Astrocyte of the cerebellum (primary cell): ENCODE data around the gene SUSD2.
A peak's percentile ranks its signal among the peaks of the same experiment; 100 is the strongest.
"Not testable (repeated sequence)": the region's sequence is repeated elsewhere in the genome, so short reads cannot be mapped to it uniquely, and the experiment has no call there.

ENCODE experiments used
- DNase-seq: peaks from one replicate; pipeline ENCODE4 v3.0.0-alpha.2; 2011; ENCODE audit warnings: low read depth
- H3K4me3 ChIP-seq: 2 replicates; pipeline ENCODE4 v1.5.1; 2011; ENCODE audit warnings: mild to moderate bottlenecking, low read depth, low read length, moderate library complexity
- in situ Hi-C: cut with HindIII; loops from 2 replicates; pipeline ENCODE4 v1.10.0; 2017; ENCODE audit warnings: low sequenced_read_pairs
- TF ChIP-seq, protein P1 (sequence below): IDR thresholded peaks from 2 replicates; pipeline ENCODE4 v1.5.1; 2012; ENCODE audit warnings: low read length, low read depth, moderate library complexity, mild to moderate bottlenecking; ENCODE audit errors: missing control alignments

SUSD2 gene

DNA sequence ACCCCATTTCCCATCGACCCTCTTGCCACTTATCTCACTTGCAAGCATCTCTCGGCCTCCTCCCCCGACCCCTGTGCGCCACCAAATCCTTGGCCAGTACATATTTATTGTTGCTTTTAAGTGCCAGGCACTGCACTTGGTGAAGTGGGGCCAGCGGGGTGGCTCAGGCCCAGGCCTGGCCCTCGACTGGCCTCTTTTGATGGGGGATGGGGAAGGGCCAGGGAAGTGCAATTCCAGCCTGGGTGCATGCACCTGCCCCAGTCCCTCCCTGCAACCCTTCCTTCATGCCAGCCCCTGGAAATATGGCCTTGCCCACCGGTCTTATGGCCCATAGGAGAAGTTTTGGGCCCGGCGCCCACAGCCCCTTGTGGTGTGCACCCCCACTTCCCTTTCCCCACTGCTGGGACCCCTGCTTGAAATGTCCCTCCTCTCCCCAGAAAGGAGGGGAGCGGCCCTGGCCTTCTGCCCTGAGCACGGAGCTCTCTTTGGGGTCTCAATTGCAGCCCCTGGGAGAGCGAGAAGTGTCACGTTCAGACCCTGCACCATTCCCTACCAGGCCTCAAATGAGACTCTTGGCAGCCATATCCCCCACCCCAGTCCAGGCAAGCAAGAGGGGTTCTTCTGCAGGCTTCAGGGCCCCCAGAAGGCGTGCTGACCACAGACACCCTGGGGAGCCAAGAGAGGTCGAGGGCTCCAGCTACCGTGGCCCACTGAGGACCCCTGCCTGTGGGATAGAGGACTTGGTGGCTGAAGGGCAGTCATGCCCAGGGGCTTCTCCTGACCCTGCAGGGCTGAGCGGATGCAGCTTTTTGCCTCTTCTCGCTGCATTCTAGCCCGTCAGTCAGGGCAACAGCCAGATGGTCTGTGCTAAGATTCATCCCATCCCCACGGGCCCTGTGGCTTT lies 961 bp downstream of the SUSD2 start:
- no peak for DNase-seq
- in situ Hi-C loops = no loop called here
- H3K4me3 ChIP-seq = no peak overlapping the region
- TF ChIP-seq, protein P1, sequence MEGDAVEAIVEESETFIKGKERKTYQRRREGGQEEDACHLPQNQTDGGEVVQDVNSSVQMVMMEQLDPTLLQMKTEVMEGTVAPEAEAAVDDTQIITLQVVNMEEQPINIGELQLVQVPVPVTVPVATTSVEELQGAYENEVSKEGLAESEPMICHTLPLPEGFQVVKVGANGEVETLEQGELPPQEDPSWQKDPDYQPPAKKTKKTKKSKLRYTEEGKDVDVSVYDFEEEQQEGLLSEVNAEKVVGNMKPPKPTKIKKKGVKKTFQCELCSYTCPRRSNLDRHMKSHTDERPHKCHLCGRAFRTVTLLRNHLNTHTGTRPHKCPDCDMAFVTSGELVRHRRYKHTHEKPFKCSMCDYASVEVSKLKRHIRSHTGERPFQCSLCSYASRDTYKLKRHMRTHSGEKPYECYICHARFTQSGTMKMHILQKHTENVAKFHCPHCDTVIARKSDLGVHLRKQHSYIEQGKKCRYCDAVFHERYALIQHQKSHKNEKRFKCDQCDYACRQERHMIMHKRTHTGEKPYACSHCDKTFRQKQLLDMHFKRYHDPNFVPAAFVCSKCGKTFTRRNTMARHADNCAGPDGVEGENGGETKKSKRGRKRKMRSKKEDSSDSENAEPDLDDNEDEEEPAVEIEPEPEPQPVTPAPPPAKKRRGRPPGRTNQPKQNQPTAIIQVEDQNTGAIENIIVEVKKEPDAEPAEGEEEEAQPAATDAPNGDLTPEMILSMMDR = peak; percentile 34

DNA sequence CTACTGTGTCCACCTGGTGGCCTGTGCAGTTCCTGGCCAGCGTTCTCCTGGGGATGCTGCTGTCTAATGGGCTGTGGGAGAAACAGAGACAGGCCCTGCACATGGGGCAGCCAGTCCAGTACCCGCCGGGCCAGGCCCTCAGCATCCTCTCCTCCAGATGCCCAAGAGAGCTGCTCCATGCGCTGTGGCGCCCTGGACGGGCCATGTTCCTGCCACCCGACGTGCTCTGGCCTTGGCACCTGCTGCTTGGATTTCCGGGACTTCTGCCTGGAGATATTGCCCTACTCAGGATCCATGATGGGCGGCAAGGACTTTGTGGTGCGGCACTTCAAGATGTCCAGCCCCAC lies 1.6 kb downstream of the SUSD2 start:
- in situ Hi-C loops, H3K4me3 ChIP-seq, DNase-seq: not testable (repeated sequence)

DNA sequence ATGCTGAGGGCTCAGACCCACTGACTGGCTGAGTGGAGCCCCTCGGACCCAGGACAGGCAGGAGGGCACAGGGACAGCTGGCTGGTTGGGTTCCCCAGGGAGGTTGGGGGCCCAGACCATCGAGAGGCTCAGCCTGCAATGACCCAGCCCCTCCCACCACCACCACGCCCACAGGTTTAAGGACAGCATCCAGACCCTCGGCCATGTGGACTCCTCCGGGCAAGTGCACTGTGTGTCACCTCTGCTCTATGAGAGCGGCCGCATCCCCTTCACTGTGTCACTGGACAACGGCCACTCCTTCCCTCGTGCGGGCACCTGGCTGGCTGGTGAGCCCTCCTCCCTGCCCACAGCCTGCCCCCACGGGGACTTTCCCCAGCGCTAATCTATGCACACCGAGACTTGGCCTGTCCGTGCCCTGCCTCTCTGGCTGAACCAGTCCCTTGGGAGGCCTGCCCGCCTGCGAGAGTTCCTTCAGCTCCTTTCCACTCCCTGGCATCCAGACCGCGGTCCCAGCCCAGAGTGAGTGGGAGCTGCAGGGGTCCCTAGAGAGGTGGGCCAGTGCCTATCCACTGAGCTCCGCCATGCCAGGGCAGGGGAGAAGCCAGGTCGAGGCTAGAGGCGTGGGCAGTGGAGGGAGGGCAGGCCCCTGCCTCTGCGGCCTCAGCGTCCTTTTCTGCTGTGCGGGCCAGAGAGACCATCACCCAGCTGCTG lies 2.2 kb downstream of the SUSD2 start:
- no peak for DNase-seq

DNA sequence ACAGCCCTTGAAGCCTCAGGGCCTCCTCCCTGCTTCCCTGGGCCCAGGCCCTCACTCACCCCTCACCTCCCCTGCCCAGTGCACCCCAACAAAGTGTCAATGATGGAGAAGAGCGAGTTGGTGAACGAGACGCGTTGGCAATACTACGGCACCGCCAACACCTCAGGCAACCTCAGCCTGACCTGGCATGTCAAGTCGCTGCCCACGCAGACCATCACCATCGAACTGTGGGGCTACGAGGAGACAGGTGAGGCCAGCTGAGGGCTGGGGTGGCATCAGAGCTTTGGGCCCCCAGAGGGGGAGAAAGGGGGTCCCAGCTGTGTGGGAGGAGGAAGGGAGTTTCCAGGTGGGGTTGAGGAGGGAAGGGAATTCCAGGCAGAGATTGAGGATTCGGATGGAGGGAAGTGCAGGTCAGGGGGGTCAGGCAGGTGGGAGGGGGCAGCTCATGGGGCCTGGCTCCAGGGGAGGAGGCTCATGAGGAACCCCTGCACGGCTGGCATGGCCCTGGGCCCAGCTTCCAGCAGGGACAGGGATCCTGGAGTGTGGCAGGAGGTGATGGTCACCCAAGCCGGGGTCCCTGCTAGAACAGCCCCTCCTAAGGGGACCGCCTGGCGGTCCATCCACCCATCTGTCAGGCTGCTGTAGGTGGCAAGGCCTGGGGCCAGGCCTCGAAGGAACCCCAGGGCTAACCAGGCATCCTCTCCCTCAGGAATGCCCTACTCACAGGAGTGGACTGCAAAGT lies 2.9 kb downstream of the SUSD2 start:
- TF ChIP-seq, protein P1 = no peak
- DNase-seq = no peak
- in situ Hi-C loops = no loop called here
- no peak overlapping the region for H3K4me3 ChIP-seq

More for the DNA sequence above, 2.2 kb downstream of the SUSD2 start:
- H3K4me3 ChIP-seq = no peak overlapping the region
- in situ Hi-C loops = no loop called here
- TF ChIP-seq, protein P1 = no peak

DNA sequence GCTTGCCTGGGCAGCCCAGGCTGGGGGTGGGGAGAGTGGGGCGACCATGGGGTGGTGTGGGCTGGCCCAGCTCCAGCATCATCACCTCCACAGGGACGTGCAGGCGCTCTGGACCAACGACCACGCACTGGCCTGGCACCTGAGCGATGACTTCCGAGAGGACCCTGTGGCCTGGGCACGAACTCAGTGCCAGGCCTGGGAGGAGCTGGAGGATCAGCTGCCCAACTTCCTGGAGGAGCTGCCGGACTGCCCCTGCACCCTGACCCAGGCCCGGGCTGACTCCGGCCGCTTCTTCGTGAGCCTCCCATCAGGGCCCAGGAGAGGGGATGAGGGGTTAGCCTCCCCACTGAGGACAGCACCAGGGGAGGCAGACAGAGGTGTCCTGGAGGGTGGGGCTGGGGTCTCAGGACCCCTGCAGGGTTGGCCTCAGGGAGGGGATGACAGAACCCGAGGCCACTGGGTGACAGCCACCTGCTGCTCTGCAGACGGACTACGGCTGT lies 3.8 kb downstream of the SUSD2 start:
- H3K4me3 ChIP-seq = no peak overlapping the region
- in situ Hi-C loops = no loop called here
- no peak for DNase-seq
- TF ChIP-seq, protein P1 = no peak

DNA sequence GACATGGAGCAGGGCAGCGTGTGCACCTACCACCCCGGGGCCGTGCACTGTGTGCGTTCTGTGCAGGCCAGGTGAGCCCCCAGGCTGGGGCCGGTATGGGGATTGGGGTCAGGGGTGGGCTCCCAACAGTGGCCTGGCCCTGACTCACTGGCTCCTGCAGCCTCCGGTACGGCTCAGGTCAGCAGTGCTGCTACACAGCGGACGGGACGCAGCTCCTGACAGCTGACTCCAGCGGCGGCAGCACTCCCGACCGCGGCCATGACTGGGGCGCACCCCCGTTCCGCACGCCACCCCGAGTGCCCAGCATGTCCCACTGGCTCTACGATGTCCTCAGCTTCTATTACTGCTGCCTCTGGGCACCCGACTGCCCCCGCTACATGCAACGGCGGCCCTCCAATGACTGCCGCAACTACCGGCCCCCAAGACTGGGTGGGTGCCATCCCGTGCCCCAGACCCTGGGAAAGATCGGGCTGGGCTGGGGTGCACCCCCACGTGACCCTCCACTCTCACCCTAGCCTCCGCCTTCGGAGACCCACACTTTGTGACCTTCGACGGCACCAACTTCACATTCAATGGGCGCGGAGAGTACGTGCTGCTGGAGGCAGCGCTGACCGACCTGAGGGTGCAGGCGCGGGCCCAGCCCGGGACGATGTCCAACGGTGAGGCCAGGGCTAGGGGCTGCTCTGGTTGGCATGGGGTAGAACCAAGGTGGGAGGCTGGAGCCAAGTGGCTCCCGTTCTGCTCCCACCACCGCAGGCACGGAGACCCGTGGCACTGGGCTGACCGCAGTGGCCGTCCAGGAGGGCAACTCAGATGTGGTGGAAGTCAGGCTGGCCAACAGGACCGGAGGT lies 4.4 kb downstream of the SUSD2 start:
- in situ Hi-C loops = no loop called here
- TF ChIP-seq, protein P1 = no peak
- no peak overlapping the region for H3K4me3 ChIP-seq
- no peak for DNase-seq
